ENCODE measurements around the gene DERL2.

DNA sequence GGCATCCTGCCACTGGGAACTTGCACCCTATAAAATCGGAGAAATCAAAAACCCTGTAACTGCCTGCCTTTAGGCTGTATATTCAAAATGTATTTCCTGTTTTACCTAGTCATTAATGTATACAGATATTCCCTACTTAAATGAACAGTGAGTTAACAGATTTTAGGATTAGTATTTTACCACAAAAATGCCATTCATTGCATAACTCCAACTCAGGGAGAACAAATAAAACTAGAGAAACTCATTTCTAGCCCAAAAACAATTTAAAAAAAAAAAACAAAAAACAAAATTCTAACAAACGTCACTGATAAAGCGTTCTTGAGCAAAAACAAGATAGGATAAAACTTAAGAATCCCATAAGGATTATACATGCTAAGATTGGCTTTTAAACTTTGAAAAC lies 13.5 kb downstream of the DERL2 start:
- TF ChIP-seq CTCF (IDR thresholded peaks at IDR 0.05) (no peak), POLR2A (IDR thresholded peaks at IDR 0.05) (no peak)
